ENCODE measurements around the gene CMC1.

DNA sequence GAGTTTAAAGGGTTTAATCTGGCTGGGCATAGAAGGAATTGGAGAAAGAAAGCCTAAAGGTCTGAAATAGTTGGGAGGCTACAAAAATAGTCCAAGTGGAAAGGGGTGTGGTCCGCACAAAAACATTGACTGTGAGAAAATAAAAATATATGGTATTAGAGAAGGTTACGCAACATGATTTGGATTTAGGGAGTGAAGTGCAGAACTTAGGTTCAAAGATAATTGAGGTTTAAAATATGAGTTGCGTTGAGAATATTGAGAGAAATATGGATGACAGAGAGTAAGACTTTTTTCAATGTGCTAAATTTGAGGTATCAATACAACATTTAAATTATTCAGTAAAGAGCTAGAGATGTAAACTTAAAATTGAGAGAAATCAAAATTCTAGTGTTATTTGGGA lies 15.4 kb upstream of the CMC1 start:
- TF ChIP-seq, protein P1, sequence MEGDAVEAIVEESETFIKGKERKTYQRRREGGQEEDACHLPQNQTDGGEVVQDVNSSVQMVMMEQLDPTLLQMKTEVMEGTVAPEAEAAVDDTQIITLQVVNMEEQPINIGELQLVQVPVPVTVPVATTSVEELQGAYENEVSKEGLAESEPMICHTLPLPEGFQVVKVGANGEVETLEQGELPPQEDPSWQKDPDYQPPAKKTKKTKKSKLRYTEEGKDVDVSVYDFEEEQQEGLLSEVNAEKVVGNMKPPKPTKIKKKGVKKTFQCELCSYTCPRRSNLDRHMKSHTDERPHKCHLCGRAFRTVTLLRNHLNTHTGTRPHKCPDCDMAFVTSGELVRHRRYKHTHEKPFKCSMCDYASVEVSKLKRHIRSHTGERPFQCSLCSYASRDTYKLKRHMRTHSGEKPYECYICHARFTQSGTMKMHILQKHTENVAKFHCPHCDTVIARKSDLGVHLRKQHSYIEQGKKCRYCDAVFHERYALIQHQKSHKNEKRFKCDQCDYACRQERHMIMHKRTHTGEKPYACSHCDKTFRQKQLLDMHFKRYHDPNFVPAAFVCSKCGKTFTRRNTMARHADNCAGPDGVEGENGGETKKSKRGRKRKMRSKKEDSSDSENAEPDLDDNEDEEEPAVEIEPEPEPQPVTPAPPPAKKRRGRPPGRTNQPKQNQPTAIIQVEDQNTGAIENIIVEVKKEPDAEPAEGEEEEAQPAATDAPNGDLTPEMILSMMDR (IDR thresholded peaks at IDR 0.05) = no peak
- no peak for TF ChIP-seq POLR2A (IDR thresholded peaks at IDR 0.05)

Measured in testis (tissue), 2 donors.